ENCODE results near the gene E2F7.

The E2F7 gene

GRCh38 chr12:77010691-77011548, 54.4 kb downstream of the E2F7 start:
- DNase-seq (ENCODE audit: low read depth), result peak; percentile 29
- peak; percentile 97 for TF ChIP-seq CTCF (IDR thresholded peaks at IDR 0.05; ENCODE audit: control insufficient read depth, insufficient read depth, low read depth, low read length, missing control alignments)
- H3K4me3 ChIP-seq (ENCODE audit: control insufficient read depth, low read depth, low read length), result no peak overlapping the region; the same call in 1 of the 2 replicates

DNA sequence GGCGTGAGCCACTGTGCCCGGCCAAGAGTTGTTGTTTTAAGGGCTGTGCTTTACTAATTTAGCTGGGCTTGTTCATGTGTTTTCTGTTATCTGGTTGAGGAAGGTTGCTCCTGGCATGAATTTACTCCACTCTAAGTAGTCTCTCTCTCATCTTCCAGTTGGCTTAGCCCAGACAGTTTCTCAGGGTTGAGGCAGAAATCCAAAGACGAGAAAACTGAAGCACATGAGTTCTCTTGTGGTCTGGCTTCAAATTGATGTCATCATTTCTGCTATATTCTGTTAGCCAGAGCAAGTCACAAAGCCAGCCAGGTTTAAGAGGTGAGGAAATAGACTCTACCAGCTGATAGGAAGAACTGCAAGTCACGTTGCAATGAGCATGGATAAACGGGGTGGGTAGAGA, 57.9 kb downstream of the E2F7 start:
- TF ChIP-seq CTCF (IDR thresholded peaks at IDR 0.05; ENCODE audit: control insufficient read depth, insufficient read depth, low read depth, low read length, missing control alignments), result no peak
- DNase-seq (ENCODE audit: low read depth), result peak; percentile 5
- no peak overlapping the region for H3K4me3 ChIP-seq (ENCODE audit: control insufficient read depth, low read depth, low read length)

DNA sequence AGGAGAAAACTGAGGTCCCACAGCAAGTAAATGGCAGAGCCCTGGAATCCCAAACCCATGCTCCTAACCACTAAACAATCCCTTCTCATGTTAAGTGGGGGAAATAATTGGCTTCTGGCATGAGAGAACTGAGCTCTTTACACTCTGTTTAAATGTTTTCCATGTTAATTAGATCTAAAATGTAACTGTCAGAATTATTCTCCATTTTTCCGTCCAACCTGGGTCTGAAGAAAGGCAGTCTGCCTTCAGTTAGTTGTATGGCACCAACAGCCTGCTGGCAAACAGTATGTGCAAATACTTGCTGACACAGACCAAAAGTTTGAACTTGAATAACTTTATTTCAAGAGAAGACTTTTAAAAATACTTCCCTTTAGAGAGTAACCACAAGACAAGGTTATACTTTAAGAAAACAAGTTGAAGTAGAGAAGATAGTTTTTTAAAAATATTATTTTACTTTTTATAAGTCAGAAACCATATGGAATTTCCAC, 59.7 kb downstream of the E2F7 start:
- no peak overlapping the region for H3K4me3 ChIP-seq (ENCODE audit: control insufficient read depth, low read depth, low read length)
- TF ChIP-seq CTCF (IDR thresholded peaks at IDR 0.05; ENCODE audit: control insufficient read depth, insufficient read depth, low read depth, low read length, missing control alignments), result no peak
- no peak for DNase-seq (ENCODE audit: low read depth)

DNA sequence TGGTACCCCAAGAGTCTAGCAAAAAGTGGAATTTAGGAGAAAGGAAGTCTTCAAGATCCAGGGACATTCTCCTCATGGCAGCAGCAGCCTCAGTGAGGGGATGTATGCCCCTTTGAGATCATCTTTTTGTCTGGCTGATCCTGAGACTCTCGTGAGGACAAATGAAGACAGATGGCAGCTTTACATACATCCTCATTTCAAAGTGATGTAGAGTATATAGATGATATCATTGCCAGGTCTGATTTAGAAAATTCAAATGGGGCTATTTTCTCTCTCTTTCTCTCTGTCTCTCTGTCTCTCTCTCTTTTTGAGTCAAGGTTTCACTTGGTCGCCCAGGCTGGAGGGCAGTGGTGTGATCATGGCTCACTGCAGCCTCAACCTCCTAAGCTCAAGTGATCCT, 61.5 kb downstream of the E2F7 start:
- DNase-seq (ENCODE audit: low read depth), result no peak
- H3K4me3 ChIP-seq (ENCODE audit: control insufficient read depth, low read depth, low read length), result no peak overlapping the region

DNA sequence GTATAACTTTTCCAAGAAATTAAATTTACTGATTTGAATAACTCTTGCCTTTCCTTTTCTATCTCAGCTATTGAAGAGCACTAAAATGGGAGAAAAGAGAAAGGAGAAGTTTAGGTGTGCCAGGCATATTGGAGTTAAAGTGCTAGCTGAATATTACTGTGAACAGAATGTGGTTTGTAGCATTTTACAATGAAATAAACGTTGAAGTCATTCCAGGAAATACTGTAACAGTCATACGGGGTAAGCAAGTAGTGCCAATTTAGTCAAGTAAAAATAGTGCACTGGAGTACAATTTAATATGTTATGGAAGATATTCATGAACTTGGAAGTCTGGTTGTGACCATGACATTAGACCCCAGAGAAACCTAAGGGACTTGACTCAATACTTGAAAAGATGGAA, 62.1 kb downstream of the E2F7 start:
- no peak overlapping the region for H3K4me3 ChIP-seq (ENCODE audit: control insufficient read depth, low read depth, low read length)
- no peak for TF ChIP-seq CTCF (IDR thresholded peaks at IDR 0.05; ENCODE audit: control insufficient read depth, insufficient read depth, low read depth, low read length, missing control alignments)

More for the DNA sequence above, 61.5 kb downstream of the E2F7 start:
- TF ChIP-seq CTCF (IDR thresholded peaks at IDR 0.05; ENCODE audit: control insufficient read depth, insufficient read depth, low read depth, low read length, missing control alignments), result no peak

DNA sequence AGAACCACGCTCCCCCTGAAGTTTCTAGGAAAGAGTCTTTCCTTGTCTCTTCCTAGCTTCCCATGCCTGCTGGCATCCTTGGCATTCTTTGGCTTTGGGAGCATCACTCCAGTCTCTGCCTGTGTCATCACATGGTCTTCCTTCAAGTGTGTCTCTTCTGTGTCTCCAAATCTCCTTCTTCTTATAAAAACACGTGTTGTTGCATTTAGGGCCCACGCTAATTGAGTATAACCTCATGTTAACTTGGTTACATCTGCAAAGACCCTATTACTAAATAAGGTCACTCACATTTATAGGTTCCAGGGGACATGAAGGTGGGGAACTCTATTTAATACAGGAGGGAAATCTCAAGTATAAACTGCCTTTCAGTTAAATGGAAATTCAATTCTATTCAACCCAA, 63.0 kb downstream of the E2F7 start:
- no peak overlapping the region for H3K4me3 ChIP-seq (ENCODE audit: control insufficient read depth, low read depth, low read length)
- DNase-seq (ENCODE audit: low read depth), result no peak
- TF ChIP-seq CTCF (IDR thresholded peaks at IDR 0.05; ENCODE audit: control insufficient read depth, insufficient read depth, low read depth, low read length, missing control alignments), result no peak

More for the DNA sequence above, 62.1 kb downstream of the E2F7 start:
- no peak for DNase-seq (ENCODE audit: low read depth)
